ENCODE results near the gene RAP1GDS1. TPM values are rescaled to one million over a fixed set of nuclear protein-coding genes. Genes with fewer than 3 reads are reported as not detected.

RAP1GDS1 gene
- total RNA-seq, 3 donors from 2014 or later (not counting 1 experiment from before 2014, with no cell fraction given), result 58.5 to 60.0 (median 59.7) TPM

DNA sequence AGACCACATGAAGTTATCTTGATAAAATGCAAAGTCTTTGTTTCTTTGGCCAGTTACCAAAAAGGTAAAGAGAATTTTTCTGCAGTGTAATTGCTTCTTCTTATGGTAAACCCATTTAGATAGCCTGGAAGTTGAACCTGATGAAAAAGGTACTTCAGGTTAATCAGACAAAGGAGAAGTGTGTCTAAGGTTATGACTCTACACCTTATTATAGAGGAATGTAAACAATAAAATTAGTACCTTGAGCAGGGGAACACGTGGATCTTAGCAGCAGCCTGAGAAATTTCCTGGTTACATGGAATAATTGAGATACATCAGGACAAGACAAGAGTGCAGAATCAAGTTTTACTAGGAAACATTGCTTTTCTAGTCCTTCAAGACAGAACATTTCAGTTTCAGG lies 70.8 kb downstream of the RAP1GDS1 start:
- ATAC-seq, result no peak
- intact Hi-C loops (cut with micrococcal nuclease), result no loop called here
- no peaks in the 10 kb centered on the region for H3K27me3 Mint-ChIP-seq (ENCODE audit: low read depth in 2 of 2)

DNA sequence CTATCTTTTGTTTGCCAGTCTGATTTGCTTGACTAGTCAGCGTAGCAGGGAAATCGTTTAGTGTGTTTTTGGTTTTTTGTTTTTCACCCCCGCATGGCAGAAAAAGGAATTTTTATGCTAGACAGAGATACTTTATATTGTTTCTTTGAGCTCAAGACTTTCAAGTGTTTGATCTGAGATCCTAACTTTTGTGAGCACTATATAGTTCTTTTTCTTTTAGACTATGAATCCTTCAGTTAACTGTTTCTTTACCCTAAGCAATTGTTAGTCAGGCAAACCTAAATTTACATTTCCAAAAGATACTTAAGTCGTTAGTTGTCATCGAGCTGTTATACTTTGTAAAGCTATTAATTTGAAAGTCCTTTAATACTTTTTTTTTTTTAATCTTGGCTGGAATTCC lies 73.3 kb downstream of the RAP1GDS1 start:
- 83% methylated on average over 3 of the region's 5 CpGs for WGBS (ENCODE audit: insufficient coverage)
- ATAC-seq (no peak), DNase-seq (no peak)
- Mint-ChIP-seq H3K4me3 (no peak overlapping the region), H3K4me1 (peaks cover 36 to 38% of the 10 kb centered on the region in 2 donors), H3K27ac (no peak overlapping the region), H3K27me3 (ENCODE audit: low read depth in 2 of 2) (no peaks in the 10 kb centered on the region), H3K9me3 (peaks cover 3 to 8% of the 10 kb centered on the region in 2 donors), H3K36me3 (peaks cover 7% of the 10 kb centered on the region)
- Histone ChIP-seq H3K9me3 (ENCODE audit: control insufficient read depth, insufficient read depth, low read length) (peaks cover 5% of the 10 kb centered on the region), H3K27ac (ENCODE audit: low read length) (no peak overlapping the region), H3K4me1 (ENCODE audit: control insufficient read depth, insufficient read depth, low read length) (no peaks in the 10 kb centered on the region), H3K36me3 (ENCODE audit: control insufficient read depth, insufficient read depth, low read length) (no peaks in the 10 kb centered on the region), H3K27me3 (ENCODE audit: control insufficient read depth, insufficient read depth, low read length) (no peaks in the 10 kb centered on the region), H3K4me3 (ENCODE audit: low read length) (no peak overlapping the region)
- no peak for TF ChIP-seq CTCF (IDR thresholded peaks at IDR 0.05)
- intact Hi-C loops (cut with micrococcal nuclease), result no loop called here

More for the DNA sequence above, 70.8 kb downstream of the RAP1GDS1 start:
- H3K4me3 Mint-ChIP-seq, result no peak overlapping the region
- Histone ChIP-seq H3K4me1 (ENCODE audit: control insufficient read depth, insufficient read depth, low read length) (no peaks in the 10 kb centered on the region), H3K9me3 (ENCODE audit: control insufficient read depth, insufficient read depth, low read length) (peaks cover 5% of the 10 kb centered on the region), H3K27ac (ENCODE audit: low read length) (no peak overlapping the region), H3K4me3 (ENCODE audit: low read length) (no peak overlapping the region), H3K36me3 (ENCODE audit: control insufficient read depth, insufficient read depth, low read length) (no peaks in the 10 kb centered on the region), H3K27me3 (ENCODE audit: control insufficient read depth, insufficient read depth, low read length) (no peaks in the 10 kb centered on the region)
- H3K36me3 Mint-ChIP-seq, result peaks cover 7% of the 10 kb centered on the region
- peaks cover 3 to 8% of the 10 kb centered on the region in 2 donors for H3K9me3 Mint-ChIP-seq
- H3K4me1 Mint-ChIP-seq, result peaks cover 26 to 27% of the 10 kb centered on the region in 2 donors
- WGBS (ENCODE audit: insufficient coverage), result 91% methylated on average over 1 of the region's 1 CpG
- no peak for DNase-seq
- no peak overlapping the region for H3K27ac Mint-ChIP-seq
- no peak for TF ChIP-seq CTCF (IDR thresholded peaks at IDR 0.05)

- Mint-ChIP-seq H3K27me3 (ENCODE audit: low read depth in 2 of 2) (no peaks in the 10 kb centered on the region), H3K27ac (no peak overlapping the region), H3K4me1 (peaks cover 36 to 42% of the 10 kb centered on the region in 2 donors), H3K4me3 (no peak overlapping the region), H3K9me3 (no peaks in the 10 kb centered on the region), H3K36me3 (no peaks in the 10 kb centered on the region)
- 94% methylated on average over 2 of the region's 2 CpGs for WGBS (ENCODE audit: insufficient coverage)
- ATAC-seq (no peak), DNase-seq (no peak)
- Histone ChIP-seq H3K9me3 (ENCODE audit: control insufficient read depth, insufficient read depth, low read length) (no peaks in the 10 kb centered on the region), H3K27ac (ENCODE audit: low read length) (no peak overlapping the region), H3K4me1 (ENCODE audit: control insufficient read depth, insufficient read depth, low read length) (no peaks in the 10 kb centered on the region), H3K27me3 (ENCODE audit: control insufficient read depth, insufficient read depth, low read length) (no peaks in the 10 kb centered on the region), H3K36me3 (ENCODE audit: control insufficient read depth, insufficient read depth, low read length) (peaks cover 4% of the 10 kb centered on the region), H3K4me3 (ENCODE audit: low read length) (no peak overlapping the region)
- no peak for TF ChIP-seq CTCF (IDR thresholded peaks at IDR 0.05)
- intact Hi-C loops (cut with micrococcal nuclease), result no loop called here
Measured at GRCh38 chr4:98338761-98339438, 77.7 kb downstream of the RAP1GDS1 start.

DNA sequence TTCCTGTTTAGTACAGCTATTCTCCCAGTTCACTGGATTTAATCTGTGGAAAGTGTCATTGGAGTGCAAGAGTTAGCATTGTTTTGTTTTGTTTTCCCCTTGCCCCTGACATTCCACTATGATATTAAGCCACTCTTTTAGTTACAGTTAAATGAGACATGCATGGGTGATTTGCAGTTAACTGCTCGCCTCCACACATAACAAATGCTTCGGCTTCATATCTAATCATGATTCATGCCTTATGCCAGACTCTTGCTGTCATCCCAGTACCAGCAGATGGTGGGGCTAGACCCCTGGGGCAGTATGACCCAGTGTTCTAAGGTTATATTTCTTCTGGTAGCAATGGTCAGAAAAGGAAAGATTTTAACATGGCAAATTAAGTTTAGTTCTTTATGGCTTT lies 80.1 kb downstream of the RAP1GDS1 start:
- Histone ChIP-seq H3K9me3 (ENCODE audit: control insufficient read depth, insufficient read depth, low read length) (no peaks in the 10 kb centered on the region), H3K36me3 (ENCODE audit: control insufficient read depth, insufficient read depth, low read length) (peaks cover 14% of the 10 kb centered on the region), H3K27me3 (ENCODE audit: control insufficient read depth, insufficient read depth, low read length) (no peaks in the 10 kb centered on the region), H3K27ac (ENCODE audit: low read length) (no peak overlapping the region), H3K4me3 (ENCODE audit: low read length) (no peak overlapping the region), H3K4me1 (ENCODE audit: control insufficient read depth, insufficient read depth, low read length) (no peaks in the 10 kb centered on the region)
- no peak overlapping the region for H3K4me3 Mint-ChIP-seq
- no peak for DNase-seq
- WGBS (ENCODE audit: insufficient coverage), result 83% methylated on average over 2 of the region's 2 CpGs
- no peaks in the 10 kb centered on the region for H3K36me3 Mint-ChIP-seq
- no peak overlapping the region for H3K27ac Mint-ChIP-seq
- no peak for TF ChIP-seq CTCF (IDR thresholded peaks at IDR 0.05)
- H3K4me1 Mint-ChIP-seq, result peaks cover 22 to 28% of the 10 kb centered on the region in 2 donors
- no peaks in the 10 kb centered on the region for H3K9me3 Mint-ChIP-seq
- H3K27me3 Mint-ChIP-seq (ENCODE audit: low read depth in 2 of 2), result no peaks in the 10 kb centered on the region
- intact Hi-C loops (cut with micrococcal nuclease), result no loop called here
- no peak for ATAC-seq

Measured in natural killer cell (primary cell).